ENCODE results near the gene TMEM151B. TPM values are rescaled to one million over a fixed set of nuclear protein-coding genes. Genes with fewer than 3 reads are reported as not detected.
A peak's percentile ranks its signal among the peaks of the same experiment; 100 is the strongest.

Gene TMEM151B
- total RNA-seq, 2 donors from 2014 or later: 0.12 to 0.19 TPM

DNA sequence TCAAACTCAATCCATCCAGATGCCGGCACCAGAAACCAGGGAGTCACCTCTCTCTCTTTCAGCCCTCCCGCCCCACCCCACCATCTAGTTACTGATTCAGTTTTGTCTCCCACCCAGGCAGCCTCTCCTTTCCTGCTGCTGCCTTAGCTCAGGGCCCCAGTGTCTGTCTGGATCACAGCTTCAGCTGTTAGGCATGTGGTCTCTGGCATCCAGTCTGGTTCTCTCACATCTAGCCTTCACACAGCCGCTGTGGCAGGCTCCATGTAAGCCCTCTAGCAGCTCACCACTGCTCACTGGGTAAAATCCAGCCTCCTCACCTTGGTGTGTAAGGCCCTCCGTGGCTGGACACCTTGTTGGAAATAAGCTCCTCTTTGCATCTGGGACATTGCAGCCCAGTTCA is 21.6 kb downstream of the TMEM151B start:
- Histone ChIP-seq H3K27ac (no peak overlapping the region), H3K27me3 (peaks cover 25% of the 10 kb centered on the region), H3K9me3 (no peaks in the 10 kb centered on the region), H3K9ac (ENCODE audit: low read depth in 2 of 2, low read length in 2 of 2) (no peak overlapping the region), H3K4me1 (no peaks in the 10 kb centered on the region), H3K36me3 (no peaks in the 10 kb centered on the region), H3K4me3 (no peak overlapping the region)
- intact Hi-C loops (cut with DNase I): no loop called here
- TF ChIP-seq, protein P1, sequence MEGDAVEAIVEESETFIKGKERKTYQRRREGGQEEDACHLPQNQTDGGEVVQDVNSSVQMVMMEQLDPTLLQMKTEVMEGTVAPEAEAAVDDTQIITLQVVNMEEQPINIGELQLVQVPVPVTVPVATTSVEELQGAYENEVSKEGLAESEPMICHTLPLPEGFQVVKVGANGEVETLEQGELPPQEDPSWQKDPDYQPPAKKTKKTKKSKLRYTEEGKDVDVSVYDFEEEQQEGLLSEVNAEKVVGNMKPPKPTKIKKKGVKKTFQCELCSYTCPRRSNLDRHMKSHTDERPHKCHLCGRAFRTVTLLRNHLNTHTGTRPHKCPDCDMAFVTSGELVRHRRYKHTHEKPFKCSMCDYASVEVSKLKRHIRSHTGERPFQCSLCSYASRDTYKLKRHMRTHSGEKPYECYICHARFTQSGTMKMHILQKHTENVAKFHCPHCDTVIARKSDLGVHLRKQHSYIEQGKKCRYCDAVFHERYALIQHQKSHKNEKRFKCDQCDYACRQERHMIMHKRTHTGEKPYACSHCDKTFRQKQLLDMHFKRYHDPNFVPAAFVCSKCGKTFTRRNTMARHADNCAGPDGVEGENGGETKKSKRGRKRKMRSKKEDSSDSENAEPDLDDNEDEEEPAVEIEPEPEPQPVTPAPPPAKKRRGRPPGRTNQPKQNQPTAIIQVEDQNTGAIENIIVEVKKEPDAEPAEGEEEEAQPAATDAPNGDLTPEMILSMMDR (IDR thresholded peaks at IDR 0.05): no peak
- no peak for DNase-seq

DNA sequence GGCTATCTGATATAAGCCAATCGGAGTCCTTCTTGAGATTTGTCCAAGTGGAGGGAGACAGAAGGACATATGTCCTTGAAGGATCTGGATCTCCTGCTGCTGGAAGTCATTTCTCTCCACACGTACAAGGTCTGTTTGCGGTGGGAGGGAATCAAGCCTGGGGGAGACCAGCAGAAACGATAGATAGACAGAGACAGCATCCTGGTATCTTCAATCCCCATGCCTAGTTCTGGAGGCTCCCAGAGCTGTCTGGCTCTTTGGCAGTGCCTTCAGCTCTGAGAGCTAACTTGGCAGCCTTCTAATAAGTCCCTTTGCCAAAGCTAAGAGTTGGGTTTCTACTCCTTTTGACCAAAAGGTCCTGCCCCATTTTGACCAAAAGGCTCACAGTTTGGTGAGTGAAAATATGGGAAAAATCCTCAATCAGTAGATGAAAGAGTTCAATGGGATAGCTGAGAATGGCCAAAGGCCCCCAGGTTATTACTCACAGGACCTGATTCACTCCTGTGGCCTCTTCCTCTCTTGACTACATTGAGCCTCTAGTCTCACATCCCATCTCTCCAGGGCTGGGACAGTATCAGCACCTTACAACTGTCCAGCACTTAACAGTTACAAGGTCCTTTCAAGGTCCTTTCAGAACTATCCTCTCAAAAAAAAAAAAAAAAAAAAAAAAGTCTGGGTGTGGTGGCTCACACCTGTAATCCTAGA is 22.6 kb downstream of the TMEM151B start:
- peaks cover 33% of the 10 kb centered on the region for H3K27me3 ChIP-seq
- no peaks in the 10 kb centered on the region for H3K9me3 ChIP-seq
- peaks cover 9% of the 10 kb centered on the region for H3K4me1 ChIP-seq
- TF ChIP-seq, protein P1 (IDR thresholded peaks at IDR 0.05): no peak
- H3K9ac ChIP-seq (ENCODE audit: low read depth in 2 of 2, low read length in 2 of 2): no peak overlapping the region
- no peak overlapping the region for H3K27ac ChIP-seq
- H3K36me3 ChIP-seq: no peaks in the 10 kb centered on the region
- intact Hi-C loops (cut with DNase I): no loop called here
- no peak overlapping the region for H3K4me3 ChIP-seq
- DNase-seq: no peak

DNA sequence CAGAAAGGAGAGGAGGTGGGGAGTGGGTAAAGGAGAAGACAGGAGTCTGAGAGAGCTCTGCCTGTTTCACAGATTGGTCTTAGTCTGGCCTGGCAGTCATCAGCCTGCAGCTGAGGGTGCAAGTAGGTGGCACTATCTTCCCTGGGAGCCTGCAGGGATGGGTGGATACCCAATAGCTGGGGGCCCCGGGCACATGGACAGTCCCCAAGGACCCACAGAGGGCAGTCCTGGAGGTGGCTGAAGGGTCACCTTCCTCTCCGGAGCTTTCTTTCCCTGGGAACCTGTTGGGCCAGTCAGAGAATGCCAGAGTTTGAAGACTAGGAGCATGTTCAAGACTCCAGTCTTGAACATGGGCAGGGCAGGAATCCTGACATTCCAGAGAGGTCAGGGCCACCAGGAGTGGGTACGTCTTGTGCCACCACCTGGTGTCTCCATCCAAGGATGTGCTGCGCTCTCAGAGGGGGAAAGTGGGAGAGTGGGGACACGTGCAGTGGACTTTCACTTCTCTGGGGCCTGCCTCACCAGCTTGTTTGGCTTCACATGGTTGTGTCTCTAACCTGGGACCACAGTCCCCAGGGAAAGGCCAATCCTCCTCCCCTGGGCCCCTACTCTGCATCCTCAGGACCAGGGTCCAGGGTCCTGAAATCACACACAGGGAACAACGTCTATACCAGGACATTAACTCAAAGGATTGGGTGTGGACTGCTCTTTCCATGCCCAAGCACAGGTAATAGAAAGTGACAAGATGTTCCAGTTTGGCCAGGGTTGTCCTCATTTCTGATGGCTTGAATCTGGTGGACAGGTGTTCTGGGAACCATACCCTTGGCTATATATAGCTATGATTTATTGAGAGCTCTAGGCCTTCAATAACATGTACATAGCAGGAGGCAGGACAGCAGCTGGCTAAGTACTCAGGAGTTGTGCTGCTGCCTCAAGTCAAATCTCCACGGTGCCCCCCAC is 24.9 kb downstream of the TMEM151B start:
- Histone ChIP-seq H3K9me3 (no peaks in the 10 kb centered on the region), H3K27me3 (peaks cover 32% of the 10 kb centered on the region), H3K9ac (ENCODE audit: low read depth in 2 of 2, low read length in 2 of 2) (no peak overlapping the region), H3K4me3 (no peak overlapping the region), H3K4me1 (peaks cover 11% of the 10 kb centered on the region), H3K36me3 (no peaks in the 10 kb centered on the region), H3K27ac (no peak overlapping the region)
- DNase-seq: no peak
- TF ChIP-seq, protein P1 (IDR thresholded peaks at IDR 0.05): no peak
- intact Hi-C loops (cut with DNase I): no loop called here

DNA sequence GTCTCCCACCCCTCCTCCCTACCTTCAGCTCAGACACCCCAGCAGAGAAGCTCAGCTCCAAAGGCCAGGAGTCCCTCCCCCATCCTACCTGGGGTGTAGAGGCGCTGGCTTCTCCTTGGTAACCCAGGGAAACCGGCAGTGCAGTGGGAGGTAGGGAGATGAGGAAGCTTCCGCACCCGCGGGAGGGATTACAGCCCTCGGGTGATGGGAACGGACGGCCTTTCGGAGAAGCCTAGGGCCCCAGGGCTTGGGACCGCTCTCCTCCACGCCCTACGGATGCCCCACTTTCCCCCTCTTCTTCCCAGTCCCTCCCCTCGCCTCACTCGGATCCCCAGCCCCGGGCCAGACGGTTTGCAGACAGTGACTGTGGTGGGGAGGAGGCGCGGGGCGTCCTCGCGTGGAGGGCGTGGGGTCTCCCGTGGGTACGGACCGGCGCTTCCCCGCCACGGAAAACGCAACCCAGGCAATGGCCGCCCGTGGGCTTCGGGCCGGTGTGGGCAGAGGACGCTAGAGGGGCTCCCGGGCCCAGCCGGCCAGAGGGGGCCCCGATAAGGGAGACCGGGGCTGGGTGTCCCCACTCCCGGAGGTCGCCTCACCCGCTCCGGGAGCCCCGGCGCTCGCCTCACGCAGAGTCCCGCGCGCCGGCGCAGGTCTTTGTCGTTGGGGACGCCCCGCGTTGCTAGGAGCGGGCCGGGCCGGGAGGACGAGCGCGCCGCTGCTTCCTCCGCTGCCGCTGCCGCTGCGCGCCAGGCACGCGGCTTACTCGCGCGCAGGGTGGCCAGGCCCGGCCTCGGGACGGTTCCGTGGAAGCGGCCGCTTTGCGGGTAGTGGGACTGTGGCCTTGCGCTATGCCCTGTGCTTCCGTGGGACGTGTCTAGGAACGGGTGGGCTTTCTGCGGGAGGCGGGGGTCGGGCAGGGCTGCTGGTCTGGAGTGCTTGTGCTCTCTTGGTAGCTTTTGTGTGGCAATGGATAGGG is 27.1 kb downstream of the TMEM151B start:
- Histone ChIP-seq H3K27ac (no peak overlapping the region), H3K4me1 (peaks cover 11% of the 10 kb centered on the region), H3K36me3 (no peaks in the 10 kb centered on the region), H3K9me3 (no peaks in the 10 kb centered on the region), H3K9ac (ENCODE audit: low read depth in 2 of 2, low read length in 2 of 2) (peak overlapping the region in 1 of 2 donors; percentile 24), H3K4me3 (peak overlapping the region; percentile 40), H3K27me3 (peaks cover 32% of the 10 kb centered on the region)
- peak; percentile 32 for DNase-seq
- intact Hi-C loops (cut with DNase I): no loop called here
- TF ChIP-seq, protein P1 (IDR thresholded peaks at IDR 0.05): no peak

Data from colonic mucosa (tissue), 4 donors.